DOHH2 (cell line): ENCODE data around the gene TEX54.

ENCODE experiments used
- H3F3A ChIP-seq: fragments of 200-600 bp; sonication (generic), shearing (Covaris generic); 2 replicates; pipeline ENCODE4 v1.6.0; 2016; ENCODE audit warnings: antibody characterized with exemption, mild to moderate bottlenecking; ENCODE audit not compliant: control insufficient read depth, insufficient read depth
- H3K27ac ChIP-seq: fragments of 200-600 bp; sonication (generic); 2 replicates; pipeline ENCODE4 v1.5.1; 2014; ENCODE audit warnings: low read depth, mild to moderate bottlenecking, low read length, moderate library complexity
- H3K27me3 ChIP-seq: fragments of 200-600 bp; sonication (generic); 2 replicates; pipeline ENCODE4 v1.6.1; 2014; ENCODE audit warnings: mild to moderate bottlenecking, low read length, mixed read lengths; ENCODE audit not compliant: control insufficient read depth
- H3K36me3 ChIP-seq: fragments of 200-600 bp; sonication (generic); 2 replicates; pipeline ENCODE4 v1.6.1; 2014; ENCODE audit warnings: mild to moderate bottlenecking, low read length, moderate library complexity, mixed read lengths; ENCODE audit not compliant: control insufficient read depth
- H3K4me1 ChIP-seq: fragments of 200-600 bp; sonication (generic); 2 replicates; pipeline ENCODE4 v1.6.1; 2014; ENCODE audit warnings: mild to moderate bottlenecking, low read length, mixed read lengths; ENCODE audit not compliant: control insufficient read depth
- H3K4me2 ChIP-seq: fragments of 200-600 bp; sonication (generic); 2 replicates; pipeline ENCODE4 v1.6.0; 2014; ENCODE audit warnings: mild to moderate bottlenecking, low read length, moderate library complexity
- H3K4me3 ChIP-seq: fragments of 200-600 bp; sonication (generic); 2 replicates; pipeline ENCODE4 v1.5.1; 2014; ENCODE audit warnings: mild to moderate bottlenecking, low read length, mixed read lengths
- H3K79me2 ChIP-seq: fragments of 200-600 bp; sonication (generic); 2 replicates; pipeline ENCODE4 v1.6.1; 2014; ENCODE audit warnings: mild to moderate bottlenecking, low read length, mixed read lengths; ENCODE audit not compliant: control insufficient read depth
- H3K9me2 ChIP-seq: fragments of 200-600 bp; sonication (generic); replicated peaks from 2 replicates; pipeline ENCODE4 v1.6.1; 2014; ENCODE audit warnings: mild to moderate bottlenecking, low read length, mixed read lengths; ENCODE audit not compliant: control insufficient read depth
- H3K9me3 ChIP-seq: fragments of 200-600 bp; sonication (generic); 2 replicates; pipeline ENCODE4 v1.6.1; 2014; ENCODE audit warnings: antibody characterized with exemption, low read length, mixed read lengths; ENCODE audit not compliant: control insufficient read depth, insufficient read depth
- H4K20me1 ChIP-seq: fragments of 200-600 bp; sonication (generic); 2 replicates; pipeline ENCODE4 v1.6.0; 2014; ENCODE audit warnings: low read depth, mild to moderate bottlenecking, antibody characterized with exemption, low read length, moderate library complexity; ENCODE audit not compliant: control insufficient read depth, insufficient read depth
- EZH2phosphoT487 ChIP-seq: fragments of 200-600 bp; sonication (generic); IDR thresholded peaks from 2 replicates; pipeline ENCODE4 v1.6.1; 2017; ENCODE audit warnings: borderline replicate concordance, mild to moderate bottlenecking, antibody characterized with exemption, low read length, moderate library complexity, mixed read lengths
- TF ChIP-seq, protein P1 (sequence below): fragments of 200-600 bp; sonication (generic); IDR thresholded peaks from one replicate; pipeline ENCODE4 v1.5.1; 2014; ENCODE audit warnings: antibody characterized with exemption, mild to moderate bottlenecking, low read depth, low read length; ENCODE audit not compliant: poor library complexity, severe bottlenecking

TEX54 gene

DNA sequence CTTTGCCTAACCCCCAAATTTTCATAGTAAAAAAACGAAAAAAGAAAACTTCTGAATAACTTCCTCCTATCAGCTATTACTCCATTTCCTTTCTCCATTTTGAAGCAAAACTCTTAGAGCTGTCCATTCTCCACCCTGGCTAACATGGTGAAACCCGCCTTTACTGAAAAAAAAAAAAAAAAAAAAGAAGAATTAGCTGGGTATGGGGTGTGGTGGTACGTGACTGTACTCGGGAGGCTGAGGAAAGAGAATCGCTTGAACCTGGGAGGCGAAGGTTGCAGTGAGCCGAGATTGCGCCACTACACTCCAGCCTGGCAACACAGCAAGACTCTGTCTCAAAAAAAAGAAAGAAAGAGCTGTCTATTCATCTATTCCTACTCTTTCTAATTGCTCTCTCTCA, 16.1 kb downstream of the TEX54 start:
- Histone ChIP-seq H3K27me3 (no peaks in the 10 kb centered on the region), H3K4me2 (no peak overlapping the region), H3K79me2 (no peaks in the 10 kb centered on the region), H3K4me1 (no peaks in the 10 kb centered on the region), H3K9me2 (no peaks in the 10 kb centered on the region), H3F3A (no peaks in the 10 kb centered on the region), H3K4me3 (no peak overlapping the region), H3K27ac (no peak overlapping the region), H4K20me1 (no peaks in the 10 kb centered on the region), H3K36me3 (peaks cover 10% of the 10 kb centered on the region), H3K9me3 (no peaks in the 10 kb centered on the region)
- TF ChIP-seq, protein P1, sequence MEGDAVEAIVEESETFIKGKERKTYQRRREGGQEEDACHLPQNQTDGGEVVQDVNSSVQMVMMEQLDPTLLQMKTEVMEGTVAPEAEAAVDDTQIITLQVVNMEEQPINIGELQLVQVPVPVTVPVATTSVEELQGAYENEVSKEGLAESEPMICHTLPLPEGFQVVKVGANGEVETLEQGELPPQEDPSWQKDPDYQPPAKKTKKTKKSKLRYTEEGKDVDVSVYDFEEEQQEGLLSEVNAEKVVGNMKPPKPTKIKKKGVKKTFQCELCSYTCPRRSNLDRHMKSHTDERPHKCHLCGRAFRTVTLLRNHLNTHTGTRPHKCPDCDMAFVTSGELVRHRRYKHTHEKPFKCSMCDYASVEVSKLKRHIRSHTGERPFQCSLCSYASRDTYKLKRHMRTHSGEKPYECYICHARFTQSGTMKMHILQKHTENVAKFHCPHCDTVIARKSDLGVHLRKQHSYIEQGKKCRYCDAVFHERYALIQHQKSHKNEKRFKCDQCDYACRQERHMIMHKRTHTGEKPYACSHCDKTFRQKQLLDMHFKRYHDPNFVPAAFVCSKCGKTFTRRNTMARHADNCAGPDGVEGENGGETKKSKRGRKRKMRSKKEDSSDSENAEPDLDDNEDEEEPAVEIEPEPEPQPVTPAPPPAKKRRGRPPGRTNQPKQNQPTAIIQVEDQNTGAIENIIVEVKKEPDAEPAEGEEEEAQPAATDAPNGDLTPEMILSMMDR = no peak

- H3F3A ChIP-seq = peaks cover 7% of the 10 kb centered on the region; the same call in 1 of the 2 replicates
- peaks cover 5% of the 10 kb centered on the region; the same call in 1 of the 2 replicates for H3K36me3 ChIP-seq
- no peak for TF ChIP-seq EZH2phosphoT487
- TF ChIP-seq, protein P1 = no peak
- H4K20me1 ChIP-seq = no peaks in the 10 kb centered on the region
- H3K79me2 ChIP-seq = no peaks in the 10 kb centered on the region
- no peaks in the 10 kb centered on the region for H3K9me2 ChIP-seq
- no peak overlapping the region for H3K27ac ChIP-seq
- no peaks in the 10 kb centered on the region for H3K27me3 ChIP-seq
- no peak overlapping the region for H3K4me2 ChIP-seq
- H3K4me3 ChIP-seq = no peak overlapping the region
- H3K4me1 ChIP-seq = peaks cover 8% of the 10 kb centered on the region
- H3K9me3 ChIP-seq = no peaks in the 10 kb centered on the region
Measured at GRCh38 chr11:62811659-62812058, 21.0 kb downstream of the TEX54 start.

DNA sequence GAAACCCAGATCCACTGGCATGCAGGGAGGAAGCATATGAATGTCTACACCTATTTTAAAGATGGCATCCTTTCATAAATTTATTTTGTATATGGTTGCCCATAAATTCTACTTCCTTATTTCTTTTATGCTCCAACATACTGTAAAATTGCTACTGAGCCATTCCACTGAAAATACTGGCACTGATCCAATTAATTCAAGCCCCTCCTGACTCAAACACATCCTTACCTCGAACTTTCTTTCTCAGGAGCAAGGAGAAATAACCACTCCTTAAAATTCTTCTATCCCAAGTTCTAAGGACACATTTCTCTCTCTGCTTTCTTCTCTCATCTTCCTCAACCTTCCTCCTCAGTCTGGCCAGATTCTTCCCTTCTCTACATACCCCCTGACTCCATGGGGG, 21.9 kb downstream of the TEX54 start:
- H3K9me2 ChIP-seq = no peaks in the 10 kb centered on the region
- H3K9me3 ChIP-seq = no peaks in the 10 kb centered on the region
- no peak for TF ChIP-seq EZH2phosphoT487
- TF ChIP-seq, protein P1 = no peak
- H3K79me2 ChIP-seq = 0 out of 2 replicates have a peak, but pooled peaks cover 4% of the 10 kb centered on the region
- H4K20me1 ChIP-seq = no peaks in the 10 kb centered on the region
- H3K4me2 ChIP-seq = no peak overlapping the region
- H3K4me3 ChIP-seq = no peak overlapping the region
- peaks cover 5% of the 10 kb centered on the region; the same call in 1 of the 2 replicates for H3K36me3 ChIP-seq
- H3K27ac ChIP-seq = no peak overlapping the region
- no peaks in the 10 kb centered on the region for H3K27me3 ChIP-seq
- peaks cover 15% of the 10 kb centered on the region for H3K4me1 ChIP-seq
- H3F3A ChIP-seq = peaks cover 7% of the 10 kb centered on the region; the same call in 1 of the 2 replicates
